GM03348 (cell line): ENCODE data around the gene PTX3.

ENCODE experiments used
- DNase-seq: peaks from one replicate; pipeline ENCODE4 v3.0.0; 2012; ENCODE audit warnings: low spot score

PTX3 gene

GRCh38 chr3:157423337-157423736, 13.3 kb upstream of the PTX3 start:
- peak; percentile 65 for DNase-seq

- DNase-seq: no peak
Measured at GRCh38 chr3:157427901-157428300, 8.7 kb upstream of the PTX3 start.

- DNase-seq: no peak
Measured at GRCh38 chr3:157428853-157429252, 7.8 kb upstream of the PTX3 start.

- DNase-seq: peak; percentile 36
Measured at GRCh38 chr3:157429708-157430107, 6.9 kb upstream of the PTX3 start.

GRCh38 chr3:157438194-157438730, 1.6 kb downstream of the PTX3 start:
- DNase-seq: peak; percentile 43

- DNase-seq: no peak
Measured at GRCh38 chr3:157441102-157441624, 4.5 kb downstream of the PTX3 start.

GRCh38 chr3:157442729-157443128, 6.1 kb downstream of the PTX3 start:
- peak; percentile 50 for DNase-seq

- no peak for DNase-seq
Measured at GRCh38 chr3:157443905-157444796, 7.5 kb downstream of the PTX3 start.

DNA sequence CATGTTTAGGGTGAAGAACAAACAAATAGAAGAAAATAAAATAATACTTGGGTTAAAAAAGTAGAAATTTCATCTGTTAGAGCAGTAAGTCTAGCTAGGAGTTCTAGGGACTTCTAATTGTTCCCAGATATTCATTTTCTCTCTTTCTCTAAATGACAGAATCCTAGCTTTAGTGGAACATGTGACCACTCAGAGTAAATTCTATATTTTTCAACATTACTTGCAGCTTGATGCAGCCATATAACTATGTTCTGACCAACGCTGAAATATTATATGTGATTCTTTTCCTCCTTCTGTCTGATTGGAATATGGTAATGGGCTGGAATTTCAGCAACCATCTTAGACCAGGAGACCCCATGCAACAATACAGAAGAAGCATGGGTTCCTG, 8.1 kb downstream of the PTX3 start:
- DNase-seq: no peak

DNA sequence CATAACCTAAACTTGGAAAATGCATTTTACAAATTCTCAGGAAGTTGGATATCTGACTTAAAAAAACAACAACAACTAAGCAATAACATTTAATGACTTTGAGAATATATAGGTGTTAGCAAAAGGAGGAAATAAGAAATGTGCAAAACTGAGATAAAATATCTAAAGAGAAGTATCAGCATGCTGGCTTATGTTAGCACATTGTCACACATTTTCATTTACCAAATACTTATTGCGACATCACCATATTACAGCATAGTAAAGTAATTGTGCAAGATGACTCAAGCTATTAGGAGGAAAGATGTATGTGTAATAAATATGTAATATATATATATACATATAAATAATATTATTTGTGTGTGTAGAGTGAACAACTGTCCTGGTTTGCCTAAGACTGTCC, 9.2 kb downstream of the PTX3 start:
- peak; percentile 18 for DNase-seq

DNA sequence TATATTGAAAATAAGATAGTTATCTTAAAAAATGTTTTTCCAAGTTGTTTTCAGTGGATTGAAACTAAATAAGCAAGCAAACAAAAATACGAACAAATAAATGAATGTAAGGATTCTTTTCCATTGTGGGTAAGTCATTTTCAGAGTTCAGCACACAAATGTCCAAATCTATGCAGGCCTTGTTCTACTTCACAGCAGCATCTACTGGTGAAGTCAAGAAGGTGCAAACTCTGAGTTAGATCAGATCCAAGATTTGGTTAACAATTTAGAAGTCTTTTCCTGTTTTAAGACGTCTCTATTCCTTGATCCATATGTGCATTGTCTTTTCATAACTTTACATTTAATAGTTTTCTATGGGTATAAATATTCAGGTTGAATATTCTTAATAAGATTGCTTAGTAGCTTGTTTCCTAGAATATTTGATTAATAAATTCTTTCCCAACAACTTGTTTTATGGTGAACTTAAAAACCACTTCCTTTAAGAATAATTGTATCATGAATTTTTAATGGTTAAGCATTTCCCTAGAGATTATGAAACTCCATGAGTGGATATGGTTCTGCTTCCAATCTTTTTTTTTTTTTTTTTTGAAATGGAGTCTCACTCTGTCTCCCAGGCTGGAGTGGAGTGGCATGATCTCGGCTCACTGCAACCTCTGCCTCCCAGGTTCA, 10.5 kb downstream of the PTX3 start:
- peak; percentile 50 for DNase-seq

DNA sequence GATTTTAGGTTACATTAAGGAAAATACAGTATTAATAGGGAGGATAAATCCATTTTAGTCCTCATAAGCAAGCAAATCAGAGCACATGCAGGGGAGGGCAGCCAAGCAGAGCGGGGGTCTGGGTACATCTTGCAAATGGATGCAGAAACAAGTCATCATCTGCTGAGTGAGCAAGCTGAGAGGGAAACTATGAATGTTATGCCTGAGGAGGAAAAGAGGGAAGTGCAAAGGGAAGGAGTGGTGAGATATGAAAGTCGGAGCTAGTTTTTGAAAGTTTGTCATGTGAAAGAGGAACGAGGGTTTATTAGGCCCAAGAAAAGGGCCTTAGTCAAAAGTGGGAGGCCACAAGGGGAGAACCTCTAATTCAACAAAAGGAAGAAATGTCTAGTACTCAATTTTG, 15.4 kb downstream of the PTX3 start:
- no peak for DNase-seq

DNA sequence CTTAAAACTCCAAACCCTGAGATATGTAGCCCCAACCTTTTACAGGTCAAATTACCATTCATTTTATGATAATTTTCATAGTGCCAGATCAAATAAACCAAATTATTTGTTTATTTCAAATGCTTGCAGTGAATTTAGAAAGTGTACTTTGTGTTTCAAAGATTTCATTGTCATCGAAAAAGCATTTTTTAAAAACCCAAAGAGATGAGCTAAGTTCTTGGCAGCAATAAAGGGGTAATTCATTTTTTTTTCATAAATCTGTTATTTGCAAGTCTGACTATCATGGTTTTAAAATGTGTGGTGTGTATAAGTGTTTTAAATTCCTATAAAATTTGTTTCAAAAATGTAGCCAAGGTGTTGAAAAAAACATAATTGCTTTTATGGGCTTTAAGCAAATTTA, 17.2 kb downstream of the PTX3 start:
- DNase-seq: no peak

DNA sequence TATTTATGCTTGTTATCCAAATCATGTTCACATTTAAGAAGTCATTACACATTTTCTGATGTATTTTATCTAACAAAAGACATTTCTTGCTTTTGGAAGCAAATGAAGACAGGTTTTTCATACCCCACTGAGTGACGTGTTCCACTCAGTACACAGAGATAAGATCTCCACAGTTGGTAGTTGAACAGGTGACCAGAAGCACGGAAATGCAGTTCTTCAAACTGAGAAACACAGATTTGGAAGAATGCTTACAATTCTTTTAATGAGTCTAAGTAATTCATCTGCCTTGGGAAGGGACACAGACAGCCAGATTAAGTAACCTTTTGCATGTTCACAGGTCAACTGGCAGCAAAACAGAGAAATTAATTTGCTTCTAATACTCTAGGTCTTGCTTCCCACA, 23.1 kb downstream of the PTX3 start:
- DNase-seq: no peak

DNA sequence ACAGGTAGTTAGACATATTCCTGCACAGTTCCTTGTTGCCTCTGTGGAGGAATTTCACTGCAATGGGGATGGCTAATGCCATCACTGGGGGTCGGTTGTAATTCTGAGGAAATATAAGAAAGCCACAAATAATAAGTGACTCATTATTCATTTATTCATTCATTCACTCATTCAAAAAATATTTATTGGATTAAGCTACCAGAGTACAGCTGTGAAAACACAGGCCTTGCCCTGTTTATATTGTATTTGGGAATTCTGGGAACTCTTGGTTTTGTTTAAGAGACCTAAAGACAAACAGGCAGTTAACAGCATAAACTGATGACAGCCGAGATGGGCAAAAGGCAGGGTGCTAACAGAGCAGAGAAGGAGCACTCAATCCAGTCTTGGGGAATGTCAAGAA, 23.6 kb downstream of the PTX3 start:
- DNase-seq: no peak

DNA sequence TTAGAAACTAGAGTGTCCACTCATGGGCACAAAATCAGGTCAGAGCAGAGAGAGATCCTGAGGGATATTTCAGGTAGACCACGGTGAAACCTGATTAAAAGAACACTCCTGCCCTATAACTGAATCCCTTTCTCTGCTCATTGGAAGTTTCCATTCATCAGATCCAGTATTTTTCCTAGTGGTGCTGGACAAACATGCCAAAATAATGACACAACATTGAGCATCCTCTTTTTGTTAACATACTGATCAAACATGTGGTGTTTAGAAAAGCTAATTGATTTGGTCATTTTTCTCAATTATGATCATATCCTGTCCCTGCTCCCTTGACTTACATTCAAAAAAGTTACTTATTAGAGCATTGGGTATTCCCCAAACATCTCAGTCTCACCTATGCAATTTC, 27.2 kb downstream of the PTX3 start:
- DNase-seq: no peak

DNA sequence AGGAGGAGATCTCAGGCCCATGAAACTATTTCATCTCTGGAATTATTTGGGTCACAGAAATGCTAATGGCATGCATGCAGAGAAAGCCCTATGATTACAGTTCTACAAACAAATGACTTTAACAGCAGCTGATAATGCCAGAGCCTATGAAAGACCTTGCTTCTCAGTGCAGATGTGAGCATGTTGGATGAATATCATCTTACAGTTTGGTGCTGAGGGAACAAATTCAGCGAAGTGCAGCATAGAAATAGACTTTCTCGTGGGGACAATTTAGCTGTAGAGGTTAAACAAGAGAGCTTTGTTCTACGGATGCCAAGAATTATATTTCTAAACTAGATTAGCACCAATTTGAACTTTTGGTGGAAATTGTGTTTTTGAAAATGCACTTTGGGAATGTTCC, 27.7 kb downstream of the PTX3 start:
- no peak for DNase-seq

DNA sequence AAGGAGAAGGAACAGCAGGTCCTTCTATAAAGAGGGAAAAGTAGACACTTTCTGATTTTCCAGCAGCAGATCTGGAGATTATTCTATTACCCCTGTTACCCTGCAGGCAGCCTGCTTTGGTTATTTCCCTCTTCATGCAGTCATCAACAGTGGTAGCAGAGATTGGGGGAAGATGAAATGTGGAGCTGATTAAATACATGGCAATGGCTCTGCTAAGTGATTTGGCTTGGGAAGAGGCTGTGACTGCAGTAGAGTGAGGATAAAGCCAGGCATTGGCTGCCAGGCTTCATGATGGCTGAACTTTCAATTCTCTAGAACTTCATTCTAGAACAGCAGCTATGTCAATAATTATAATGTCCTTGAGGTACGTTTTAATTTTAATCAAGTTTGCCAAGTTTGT, 29.1 kb downstream of the PTX3 start:
- DNase-seq: no peak

- peak; percentile 50 for DNase-seq
Measured at GRCh38 chr3:157467200-157467599, 30.6 kb downstream of the PTX3 start.

DNA sequence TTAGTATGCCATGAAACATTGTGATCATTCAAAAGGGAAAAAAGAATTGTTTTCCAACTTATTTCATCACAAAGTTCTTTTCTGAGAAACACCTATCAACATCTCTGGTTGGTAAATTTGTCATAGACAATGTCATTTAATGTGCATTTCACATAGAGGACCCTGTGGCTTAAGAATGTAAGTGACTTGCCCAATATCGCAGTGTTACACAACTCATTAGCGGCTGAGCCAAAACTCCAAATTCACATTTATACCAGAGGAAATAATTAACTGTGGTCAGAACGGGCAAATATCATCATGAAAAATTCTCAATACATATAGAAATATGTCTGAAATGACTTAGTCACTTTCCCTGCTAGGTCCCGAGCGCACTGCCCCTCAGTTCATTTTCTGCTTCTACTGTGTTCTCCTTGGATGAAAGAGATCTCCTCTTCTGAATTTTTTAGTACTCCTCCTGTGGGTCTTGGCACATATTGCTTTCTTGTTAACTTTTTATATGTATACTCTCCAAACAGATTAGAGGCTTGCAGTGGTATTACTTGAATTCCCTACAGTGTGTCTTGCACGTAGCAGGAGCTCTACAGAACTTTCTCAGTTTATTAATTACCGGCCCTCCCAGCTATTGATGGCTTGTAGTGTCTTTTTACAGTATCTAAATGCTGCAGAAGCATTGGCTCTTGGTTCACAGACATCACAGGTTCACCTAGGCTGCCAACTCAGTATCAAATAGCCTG, 33.1 kb downstream of the PTX3 start:
- no peak for DNase-seq

- no peak for DNase-seq
Measured at GRCh38 chr3:157471064-157471463, 34.4 kb downstream of the PTX3 start.

DNA sequence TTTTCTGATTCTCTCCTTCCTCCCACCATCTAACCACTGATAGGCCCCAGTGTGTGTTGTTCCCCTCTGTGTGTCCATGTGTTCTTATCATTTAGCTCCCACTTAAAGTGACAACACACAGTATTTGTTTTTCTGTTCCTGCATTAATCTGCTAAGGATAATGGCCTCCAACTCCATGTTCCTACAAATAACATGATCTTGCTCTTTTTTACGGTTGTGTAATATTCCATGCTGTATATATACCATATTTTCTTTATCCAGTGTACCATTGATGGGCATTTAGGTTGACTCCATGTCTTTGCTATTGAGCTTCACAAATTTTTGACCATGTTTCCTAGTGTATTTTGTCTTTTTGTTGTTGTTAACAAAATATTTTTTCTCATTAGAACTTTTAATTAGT, 36.0 kb downstream of the PTX3 start:
- DNase-seq: no peak
